GM21825 (cell line): Measurements from ENCODE around the gene FBXO24.

Source experiments
- ATAC-seq: cut with Tn5 transposase; IDR thresholded peaks from one replicate; pipeline ENCODE4 v1.9.1; 2021; ENCODE audit warnings: mild to moderate bottlenecking, moderate library complexity; ENCODE audit not compliant: unreplicated experiment

The FBXO24 gene

DNA sequence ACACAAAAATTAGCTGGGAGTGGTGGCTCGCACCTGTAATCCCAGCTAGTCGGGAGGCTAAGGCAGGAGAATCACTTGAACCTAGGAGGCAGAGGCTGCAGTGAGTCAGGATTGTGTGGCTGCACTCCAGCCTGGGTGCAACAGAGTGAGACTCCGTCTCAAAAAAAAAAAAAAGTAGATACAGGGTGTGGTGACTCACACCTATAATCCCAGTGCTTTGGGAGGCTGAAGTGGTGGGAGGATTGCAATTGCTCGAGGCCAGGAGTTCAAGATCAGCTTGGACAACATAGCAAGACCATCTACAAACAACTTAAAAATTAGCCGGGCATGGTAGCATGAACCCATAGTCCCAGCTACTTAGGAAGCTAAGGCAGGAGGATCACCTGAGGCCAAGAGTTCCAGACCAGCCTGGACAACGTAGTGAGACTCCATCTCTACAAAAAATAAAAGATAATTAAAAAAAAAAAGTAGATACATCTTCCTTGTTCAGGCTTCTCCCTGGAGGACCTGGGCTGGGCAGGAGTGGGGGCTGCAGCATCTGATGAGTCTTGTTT, 28.3 kb downstream of the FBXO24 start:
- ATAC-seq = no peak

DNA sequence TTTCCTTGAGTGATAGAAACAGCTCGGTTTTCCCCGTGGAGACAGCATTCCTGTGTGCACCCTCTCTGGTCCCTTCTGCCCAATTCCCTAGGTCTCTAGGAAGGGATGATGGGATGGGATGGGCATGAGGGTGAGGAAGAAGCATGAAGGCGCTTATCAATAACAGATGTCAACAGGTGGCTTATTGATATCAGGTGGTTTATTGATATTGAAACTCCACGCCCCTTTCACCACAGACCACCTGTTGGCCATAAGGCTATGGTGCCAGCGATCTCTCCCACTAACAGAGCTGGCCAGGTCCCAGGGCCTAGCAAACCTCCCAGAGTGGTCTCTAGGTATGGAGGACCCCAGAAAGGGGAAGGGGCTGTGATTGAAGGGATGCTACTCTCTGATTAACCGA, 34.1 kb downstream of the FBXO24 start:
- no peak for ATAC-seq

DNA sequence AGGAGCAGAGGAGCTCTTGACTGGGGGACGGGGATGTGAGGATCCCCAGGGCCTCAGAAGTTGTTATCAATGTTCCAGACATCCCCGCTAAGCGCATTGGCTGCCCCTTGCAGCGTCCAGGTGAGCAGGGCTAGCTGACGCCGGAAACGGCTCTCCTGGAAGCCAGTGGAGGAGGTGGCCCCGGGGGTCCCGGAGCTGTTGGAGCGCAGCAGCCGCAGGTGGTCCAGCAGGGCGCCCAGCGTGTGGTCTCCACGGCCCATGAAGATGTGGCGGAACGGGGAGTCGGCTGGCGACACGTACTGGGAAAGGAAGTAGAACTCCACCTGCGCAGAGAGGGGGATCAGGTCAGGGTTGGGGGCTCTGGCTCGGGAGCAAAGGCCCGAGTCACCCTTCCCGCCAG, 34.7 kb downstream of the FBXO24 start:
- no peak for ATAC-seq

DNA sequence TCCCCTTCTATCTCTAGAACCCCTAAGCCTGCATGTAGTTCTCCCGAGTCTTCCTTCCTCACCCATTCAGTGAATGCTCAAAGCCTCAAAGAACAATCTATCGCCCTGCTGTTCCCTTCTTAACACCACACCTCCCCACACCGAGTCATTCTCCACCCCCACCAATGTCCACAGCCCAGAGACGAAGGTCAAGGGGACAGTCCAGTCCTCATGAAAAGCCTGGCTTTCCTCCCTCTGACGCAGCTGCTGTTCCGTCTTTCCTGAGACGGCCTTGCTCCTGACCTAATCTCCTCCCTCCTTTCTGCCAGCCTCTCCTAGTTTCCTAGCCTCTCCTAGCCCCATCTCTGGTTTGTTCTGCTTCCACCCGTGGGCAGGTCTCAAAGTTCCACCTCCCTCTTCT, 35.4 kb downstream of the FBXO24 start:
- ATAC-seq = no peak

DNA sequence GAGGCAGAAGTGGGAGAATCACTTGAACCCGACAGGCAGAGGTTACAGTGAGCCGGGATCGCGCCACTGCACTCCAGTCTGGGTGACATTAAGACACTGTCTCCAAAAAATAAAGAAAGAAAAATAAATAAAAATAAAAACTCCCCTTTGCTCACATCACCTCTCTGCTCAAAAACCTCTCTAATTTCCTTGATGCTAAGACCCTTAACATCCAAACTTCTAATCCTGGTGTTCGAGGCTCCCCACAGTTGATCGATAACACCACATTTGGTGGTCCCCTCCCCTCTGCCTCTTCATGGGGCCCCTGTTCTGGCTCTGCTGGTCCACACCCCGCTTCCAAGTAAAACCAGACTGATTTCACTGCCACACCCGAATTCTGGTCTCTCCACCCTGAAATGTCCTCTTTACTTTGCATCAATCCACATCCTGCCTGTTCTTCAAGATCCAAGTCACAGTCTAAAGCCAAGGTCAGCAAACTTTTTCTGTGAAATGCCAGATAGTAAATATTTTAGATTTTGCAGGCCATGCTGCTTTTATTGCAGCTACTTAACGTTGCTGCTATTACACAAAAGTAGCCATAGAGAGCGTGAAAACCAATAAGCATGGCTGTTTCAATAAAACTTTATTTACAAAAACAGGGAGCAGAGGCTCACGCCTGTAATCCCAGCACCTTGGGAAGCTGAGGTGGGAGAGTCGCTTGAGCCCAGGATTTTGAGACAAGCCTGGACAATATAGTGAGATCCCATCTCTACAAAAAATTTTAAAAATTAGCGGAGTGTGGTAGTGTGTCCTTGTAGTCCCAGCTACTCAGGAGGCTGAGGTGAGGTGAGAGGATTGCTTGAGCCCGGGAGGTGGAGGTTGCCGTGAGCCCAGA, 38.1 kb downstream of the FBXO24 start:
- ATAC-seq = no peak

DNA sequence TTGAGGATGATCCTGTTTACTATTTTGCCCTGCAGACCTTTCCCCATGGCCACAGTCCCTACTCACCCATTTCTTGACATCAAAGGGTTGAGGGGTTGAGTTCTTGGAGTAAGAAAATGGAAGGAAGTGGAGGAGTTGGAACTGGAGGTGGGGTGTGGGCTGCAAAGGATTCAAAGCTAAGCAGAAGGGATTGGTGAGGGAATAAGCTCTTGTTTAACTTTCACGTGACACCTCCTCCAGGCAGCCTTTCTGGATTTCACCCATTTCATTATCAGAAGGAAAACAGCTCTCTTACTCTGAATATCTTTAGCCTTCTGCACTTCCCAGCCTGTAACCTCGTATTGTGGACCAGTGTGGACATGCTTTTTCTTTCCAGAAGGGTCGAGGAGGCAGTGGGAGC, 39.9 kb downstream of the FBXO24 start:
- no peak for ATAC-seq

DNA sequence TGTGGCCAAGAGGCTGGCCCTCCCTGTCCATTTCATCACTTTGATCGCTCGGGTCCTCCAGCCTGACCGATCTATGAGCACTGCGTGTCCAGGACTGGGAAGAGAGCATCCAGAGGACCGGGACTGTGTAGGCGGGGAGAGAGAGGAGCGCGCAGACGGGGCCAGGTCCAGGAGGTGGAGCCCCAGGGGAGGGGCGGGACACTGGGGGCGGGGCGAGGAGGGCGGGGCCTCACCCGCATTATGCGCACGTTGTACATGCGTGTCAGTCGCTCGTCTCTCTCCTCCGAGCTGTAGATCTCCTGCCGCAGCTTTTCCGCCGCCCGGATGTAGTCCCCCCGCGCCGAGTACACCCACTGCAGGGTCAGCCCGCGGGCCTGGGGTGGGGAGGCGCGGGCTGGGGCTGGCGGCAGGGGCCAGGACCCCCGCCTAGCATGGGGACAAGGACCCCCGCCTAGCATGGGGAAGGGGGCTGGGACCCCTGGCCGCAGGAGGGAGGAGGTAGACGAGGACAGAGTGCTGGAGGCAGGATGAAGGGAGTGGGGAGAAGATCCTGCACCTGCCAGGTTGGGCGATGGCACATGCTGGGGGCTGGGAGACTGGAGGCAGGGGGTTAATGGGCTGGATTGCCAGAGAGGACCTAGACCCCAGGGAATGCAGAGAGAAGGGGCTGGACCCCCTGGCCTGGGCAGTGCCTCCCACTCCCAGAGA, 40.6 kb downstream of the FBXO24 start:
- peak; percentile 76 for ATAC-seq

DNA sequence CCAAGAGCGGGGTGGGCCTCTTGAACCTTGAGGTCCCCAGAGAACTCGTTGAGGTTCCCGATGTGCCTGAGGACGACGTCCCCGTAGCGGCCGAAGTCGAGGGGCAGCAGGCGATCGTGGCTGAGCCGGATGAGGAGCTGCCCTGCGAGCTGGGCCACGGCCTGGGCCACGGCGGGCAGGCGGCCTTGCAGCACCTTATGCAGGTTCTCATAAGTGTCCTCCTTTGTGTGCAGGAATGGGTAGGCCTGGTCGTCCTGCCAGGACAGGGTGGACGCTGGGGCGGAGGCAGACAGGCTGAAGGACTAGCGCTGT, 41.1 kb downstream of the FBXO24 start:
- ATAC-seq = no peak

DNA sequence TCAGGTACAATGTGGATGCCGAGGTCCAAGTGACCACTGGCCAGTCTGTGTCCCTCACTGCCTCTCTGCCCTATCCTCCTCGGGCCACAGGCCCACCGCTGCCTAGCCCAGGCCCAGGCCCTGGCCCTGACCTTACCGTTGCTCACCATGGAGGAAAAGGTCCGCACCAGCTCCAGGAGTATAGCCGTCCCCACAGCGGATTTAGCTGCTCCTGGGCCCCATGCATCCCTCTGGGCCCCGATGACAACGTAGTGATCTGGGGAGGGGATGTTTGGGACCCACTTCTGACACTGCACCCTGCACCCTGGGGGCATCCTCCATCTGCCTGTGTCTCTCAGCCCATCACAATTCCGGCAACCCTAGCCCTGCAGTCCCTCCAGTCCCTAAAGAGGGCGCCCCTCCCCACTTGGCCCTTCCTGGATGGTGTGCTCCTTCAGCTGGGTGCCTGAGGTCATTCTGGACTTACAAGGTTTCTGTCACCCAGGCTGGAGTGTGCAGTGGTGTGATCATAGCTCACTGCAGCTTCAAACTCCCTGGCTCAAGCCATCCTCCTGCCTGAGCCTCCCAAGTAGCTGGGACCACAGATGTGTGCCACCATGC, 43.1 kb downstream of the FBXO24 start:
- no peak for ATAC-seq

DNA sequence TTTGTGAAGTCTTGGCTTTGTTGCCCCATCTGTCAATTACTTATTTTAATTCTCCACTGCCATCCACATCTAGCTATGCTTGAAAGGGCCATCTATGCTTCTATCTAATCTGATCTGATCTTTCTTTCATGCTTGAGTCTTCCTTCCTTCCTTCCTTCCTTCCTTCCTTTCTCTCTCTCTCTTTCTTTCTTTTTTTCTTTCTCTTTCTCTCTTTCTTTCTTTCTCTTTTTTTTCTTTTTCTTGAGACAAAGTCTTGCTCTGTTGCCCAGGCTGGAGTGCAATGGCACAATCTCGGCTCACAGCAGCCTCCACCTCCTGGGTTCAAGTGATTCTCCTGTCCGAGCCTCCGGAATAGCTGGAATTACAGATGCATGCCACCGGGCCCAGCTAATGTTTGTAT, 43.9 kb downstream of the FBXO24 start:
- no peak for ATAC-seq

DNA sequence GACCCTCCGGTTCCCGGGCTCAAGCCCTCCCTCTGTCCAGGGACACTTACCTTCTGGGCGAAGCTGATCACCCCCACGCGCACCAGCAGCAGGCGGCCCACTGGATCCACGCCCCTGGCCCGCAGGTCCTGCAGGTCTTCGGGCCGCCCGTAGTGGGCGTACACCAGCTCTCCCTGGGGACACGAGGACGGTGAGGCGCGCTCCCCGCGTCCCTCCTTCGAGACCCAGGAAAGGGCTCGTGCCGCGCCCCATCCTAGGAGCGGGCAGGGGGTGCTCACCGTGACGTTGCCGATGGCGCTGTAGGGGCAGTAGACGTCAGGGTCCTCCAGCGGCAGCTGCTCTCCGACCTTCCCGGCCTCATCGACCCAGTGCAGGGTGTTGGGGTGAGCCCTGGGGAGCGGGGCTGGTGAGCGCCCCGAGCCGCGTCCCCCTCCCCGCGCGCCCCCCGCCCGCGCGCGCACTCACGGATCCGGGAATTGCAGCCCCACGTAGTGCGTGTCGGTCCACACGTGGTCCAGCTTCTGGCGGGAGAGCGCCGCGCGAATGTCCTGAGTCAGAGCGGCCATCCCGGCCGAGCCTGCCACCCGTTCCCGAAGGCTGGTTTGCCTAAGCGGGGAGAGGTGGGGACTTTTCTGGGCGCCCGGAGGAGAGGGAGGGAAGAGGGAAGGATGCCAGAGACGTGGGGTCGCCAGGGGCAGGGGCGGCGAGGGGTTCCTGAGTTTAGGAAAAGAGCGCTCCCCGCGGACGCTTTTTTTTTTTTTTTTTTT, 47.0 kb downstream of the FBXO24 start:
- peak; percentile 67 for ATAC-seq

DNA sequence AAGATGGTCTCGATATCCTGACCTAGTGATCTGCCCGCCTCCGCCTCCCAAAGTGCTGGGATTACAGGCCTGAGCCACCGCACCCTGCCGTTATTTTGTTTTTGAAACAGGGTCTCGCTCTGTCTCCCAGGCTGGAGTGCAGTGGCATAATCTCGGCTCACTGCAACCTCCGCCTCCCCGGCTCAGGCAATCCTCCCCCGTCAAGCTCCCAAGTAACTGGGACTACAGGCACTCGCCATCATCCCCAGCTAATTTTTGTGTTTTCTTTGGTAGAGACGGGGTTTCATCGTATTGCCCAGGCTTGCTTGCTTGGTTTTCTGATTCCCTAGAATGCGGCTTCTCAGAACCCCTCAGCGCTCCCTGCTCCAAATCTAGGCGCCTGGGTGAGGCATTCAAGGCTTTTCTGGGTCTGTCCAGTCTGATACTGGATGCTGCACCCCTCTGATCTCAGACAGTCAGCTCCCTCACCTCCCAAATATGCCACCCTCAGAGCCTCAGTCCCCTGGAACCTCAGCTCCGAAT, 53.9 kb downstream of the FBXO24 start:
- ATAC-seq = no peak

DNA sequence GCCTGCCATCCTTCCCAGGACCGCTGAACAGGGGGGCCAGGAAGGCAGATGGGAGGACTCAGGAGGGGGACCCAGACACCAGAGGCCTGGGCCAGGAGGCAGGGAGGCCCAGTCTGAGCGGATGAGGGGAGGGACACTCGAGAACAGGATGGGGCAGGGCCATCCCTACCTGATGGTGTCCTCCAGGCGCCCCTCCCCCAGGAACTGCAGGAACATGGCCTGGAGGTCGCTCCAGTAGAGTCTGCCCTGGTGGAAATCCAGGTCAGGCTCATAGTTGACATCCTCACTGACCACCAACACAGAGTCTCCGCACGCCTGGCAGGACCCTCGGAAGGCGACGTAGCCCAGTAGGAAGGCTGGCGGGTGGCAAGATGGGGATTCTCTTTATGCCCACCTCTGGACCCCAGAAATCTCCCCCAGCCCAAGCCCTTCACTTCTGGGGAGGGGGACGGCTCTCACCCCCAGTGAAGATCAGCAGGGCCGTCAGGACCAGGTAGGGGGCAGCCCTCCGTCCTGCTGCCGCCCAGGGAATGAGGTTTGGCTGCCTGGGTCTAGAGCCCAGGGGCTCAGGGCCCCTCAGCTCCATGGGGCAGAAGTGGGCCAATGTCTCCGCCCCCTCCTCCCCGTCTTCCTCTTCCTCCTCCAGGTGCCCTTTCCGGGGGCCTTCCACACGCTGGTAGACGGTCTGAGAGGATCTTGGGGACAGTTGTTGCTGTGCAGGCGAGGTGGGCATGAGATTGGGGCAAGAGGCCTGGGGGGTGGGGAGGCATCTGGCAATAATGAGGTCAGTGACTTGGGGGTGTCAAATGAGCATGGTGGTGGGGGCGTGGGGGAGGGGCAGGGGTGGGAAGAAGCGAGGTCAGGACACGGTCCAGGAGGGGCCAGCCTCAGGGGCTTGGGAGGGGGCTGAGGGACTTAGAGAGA, 54.7 kb downstream of the FBXO24 start:
- no peak for ATAC-seq

DNA sequence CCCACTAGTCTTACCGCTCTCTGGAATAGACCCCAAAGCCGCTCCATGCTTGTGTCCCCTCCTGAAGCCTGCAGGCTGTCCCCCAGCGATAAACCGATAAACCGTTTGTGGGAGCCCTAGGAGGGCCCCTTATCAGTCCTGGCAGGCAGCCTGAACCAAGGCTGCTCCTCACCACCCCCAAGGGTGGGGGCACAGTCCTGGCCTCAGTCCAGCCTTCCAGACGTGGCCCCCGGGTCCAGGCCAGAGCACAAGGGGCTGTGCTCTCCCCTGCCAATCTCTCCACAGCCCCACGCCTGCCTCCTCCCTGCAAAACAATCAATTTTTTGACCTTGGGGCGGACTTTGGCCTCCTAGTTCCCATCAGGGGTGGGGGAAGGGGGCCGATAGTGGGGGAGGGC, 55.3 kb downstream of the FBXO24 start, which contains the start of gene TFR2:
Gene TFR2, minus strand, starts transcription at position 90 of the 397 bp plus-strand sequence. Its CDS starts 43 bp downstream, at position 47.
- ATAC-seq = no peak

DNA sequence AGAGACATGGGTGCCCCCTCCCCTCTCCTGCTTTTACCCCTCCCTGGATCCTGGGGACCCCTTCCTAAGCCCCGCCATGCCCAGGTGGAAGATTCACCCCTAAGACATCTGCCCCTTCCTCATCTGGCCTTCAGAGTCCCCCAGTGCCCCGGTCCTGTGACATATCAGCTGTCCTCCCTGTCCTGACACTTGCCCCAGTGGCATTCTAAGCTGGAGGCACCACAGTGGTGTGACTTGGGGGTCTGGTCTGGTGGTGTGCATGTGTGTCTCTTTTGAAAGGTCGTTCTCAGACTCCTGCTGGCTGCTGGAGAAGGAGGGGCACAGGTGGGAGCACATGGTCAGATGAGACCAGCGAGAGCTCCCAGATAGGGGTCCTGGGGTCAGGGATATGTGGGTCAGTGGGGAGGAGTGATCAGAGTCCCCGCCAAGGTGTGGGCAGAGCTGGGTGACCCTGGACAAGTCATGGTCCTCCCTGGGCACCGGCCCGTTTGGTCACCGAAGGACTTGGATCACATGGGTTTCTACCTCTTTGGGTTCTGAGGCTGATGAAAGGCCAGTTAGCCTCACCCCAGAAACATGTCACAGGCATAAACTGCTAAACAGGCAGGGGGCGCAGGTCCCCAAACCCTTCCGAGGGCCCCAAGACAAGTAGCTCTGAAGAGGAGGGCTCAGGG, 55.9 kb downstream of the FBXO24 start:
- ATAC-seq = no peak

DNA sequence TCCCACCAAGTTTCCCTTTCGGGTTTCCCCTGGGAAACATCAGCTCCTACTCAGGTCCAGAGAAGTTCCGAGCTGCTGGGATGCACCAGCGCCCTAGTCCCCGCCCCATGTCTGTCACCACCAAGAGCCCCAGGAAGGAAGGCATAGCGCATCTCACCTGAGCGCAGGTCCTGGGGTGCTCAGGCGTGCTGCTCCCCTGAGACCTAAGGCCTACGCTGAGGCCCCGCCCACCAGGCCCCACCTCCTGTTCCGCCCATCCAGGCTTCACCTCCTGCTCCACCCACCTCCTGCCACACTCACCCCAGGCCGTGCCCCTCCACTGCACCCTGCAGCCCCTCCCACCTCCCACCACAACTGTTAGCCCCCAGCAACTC, 56.4 kb downstream of the FBXO24 start:
- ATAC-seq = peak; percentile 63

DNA sequence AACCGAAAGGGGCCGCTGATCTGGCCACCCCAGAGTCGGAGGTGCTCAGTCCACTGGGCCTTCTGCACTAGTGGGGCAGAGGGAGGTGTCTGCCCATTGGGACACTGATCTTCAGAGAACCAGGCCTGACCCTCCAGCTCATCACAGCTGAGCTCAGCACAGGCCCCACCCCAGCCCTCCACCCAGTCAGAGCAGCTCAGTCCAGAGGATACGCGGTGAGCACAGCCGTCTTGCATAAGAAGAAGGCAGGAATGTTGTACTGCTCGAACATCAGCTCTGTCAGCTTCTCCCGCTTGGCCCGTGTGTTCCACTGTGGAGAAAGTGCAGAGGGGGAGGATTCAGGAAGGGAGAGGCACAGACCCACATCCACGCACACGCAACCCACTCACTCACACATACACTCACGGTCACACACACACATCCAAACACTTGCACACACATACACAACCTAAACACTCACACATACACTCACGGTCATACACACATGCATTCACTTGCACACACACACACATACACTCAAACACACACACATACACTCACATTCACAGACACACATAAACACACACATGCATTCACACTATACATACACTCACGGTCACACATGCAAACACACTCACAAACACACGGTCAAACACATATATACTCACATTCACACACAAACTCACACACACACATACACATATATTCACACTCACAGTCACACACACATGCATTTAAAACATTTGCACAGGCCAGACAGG, 63.9 kb downstream of the FBXO24 start:
- no peak for ATAC-seq
